ENCODE measurements around the gene WDR90.

GRCh38 chr16:659618-660017 is 10.5 kb downstream of the WDR90 start:
- TF ChIP-seq CTCF (IDR thresholded peaks at IDR 0.05), result no peak
- TF ChIP-seq POLR2A (IDR thresholded peaks at IDR 0.05), result no peak
